Rectal smooth muscle tissue (tissue), 1 donor: ENCODE results near the gene CACNA1H.
"Not testable (repeated sequence)": the region's sequence is repeated elsewhere in the genome, so short reads cannot be mapped to it uniquely, and the experiment has no call there.

ENCODE experiments used
- H3K27ac ChIP-seq: one replicate; pipeline ENCODE4 v1.7.0; 2013; ENCODE audit warnings: low read depth, low read length, inconsistent platforms
- H3K27me3 ChIP-seq: one replicate; pipeline ENCODE4 v1.7.0; 2013; ENCODE audit warnings: low read length; ENCODE audit not compliant: control insufficient read depth, insufficient read depth
- H3K36me3 ChIP-seq: one replicate; pipeline ENCODE4 v1.7.0; 2013; ENCODE audit warnings: low read length; ENCODE audit not compliant: control insufficient read depth, insufficient read depth
- H3K4me1 ChIP-seq: one replicate; pipeline ENCODE4 v1.7.0; 2013; ENCODE audit warnings: low read length; ENCODE audit not compliant: control insufficient read depth, insufficient read depth
- H3K4me3 ChIP-seq: one replicate; pipeline ENCODE4 v1.7.0; 2013; ENCODE audit warnings: low read length
- H3K9ac ChIP-seq: one replicate; pipeline ENCODE4 v1.7.0; 2013; ENCODE audit warnings: low read length

The CACNA1H gene

GRCh38 chr16:1188432-1189189 is 35.7 kb downstream of the CACNA1H start:
- Histone ChIP-seq H3K9ac (no peak overlapping the region), H3K4me1 (peaks cover 27% of the 10 kb centered on the region), H3K36me3 (no peaks in the 10 kb centered on the region), H3K4me3 (no peak overlapping the region), H3K27me3 (no peaks in the 10 kb centered on the region), H3K27ac (no peak overlapping the region)

DNA sequence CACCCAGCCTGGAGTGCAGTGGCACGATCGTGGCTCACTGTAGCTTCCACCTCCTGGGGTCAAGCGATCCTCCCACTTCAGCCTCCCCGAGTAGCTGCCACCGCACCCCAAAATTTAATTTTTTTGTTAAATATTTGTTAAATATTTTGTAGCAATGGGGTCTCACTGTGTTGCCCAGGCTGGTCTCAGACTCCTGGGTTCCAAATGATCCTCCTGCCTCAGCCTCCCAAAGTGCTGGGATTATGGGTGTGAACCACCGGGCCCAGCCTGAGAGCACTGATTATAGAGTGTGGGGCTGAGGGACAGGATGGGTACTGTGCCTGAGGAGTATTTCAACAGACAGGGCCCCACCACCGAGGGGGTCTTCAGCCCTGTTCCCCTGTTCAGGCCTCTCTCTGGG is 36.5 kb downstream of the CACNA1H start:
- H3K9ac ChIP-seq: no peak overlapping the region
- no peaks in the 10 kb centered on the region for H3K36me3 ChIP-seq
- no peaks in the 10 kb centered on the region for H3K27me3 ChIP-seq
- no peak overlapping the region for H3K27ac ChIP-seq
- no peak overlapping the region for H3K4me3 ChIP-seq
- H3K4me1 ChIP-seq: peaks cover 24% of the 10 kb centered on the region

DNA sequence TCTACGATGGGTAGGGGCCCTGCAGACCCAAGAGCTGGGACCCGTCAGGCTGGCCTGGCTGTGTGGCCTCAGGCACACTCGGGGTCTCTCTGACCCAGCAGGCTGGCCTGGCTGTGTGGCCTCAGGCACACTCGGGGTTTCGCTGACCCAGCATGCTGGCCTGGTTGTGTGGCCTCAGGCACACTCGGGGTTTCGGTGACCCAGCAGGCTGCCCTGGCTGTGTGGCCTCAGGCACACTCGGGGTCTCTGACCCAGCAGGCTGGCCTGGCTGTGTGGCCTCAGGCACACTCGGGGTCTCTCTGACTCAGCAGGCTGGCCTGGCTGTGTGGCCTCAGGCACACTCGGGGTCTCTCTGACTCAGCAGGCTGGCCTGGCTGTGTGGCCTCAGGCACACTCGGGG is 37.9 kb downstream of the CACNA1H start:
- not testable (repeated sequence) for H3K27me3 ChIP-seq

GRCh38 chr16:1192384-1193073 is 39.6 kb downstream of the CACNA1H start:
- Histone ChIP-seq H3K27me3 (no peaks in the 10 kb centered on the region), H3K4me1 (peaks cover 21% of the 10 kb centered on the region), H3K27ac (peak overlapping the region; percentile 83), H3K4me3 (no peak overlapping the region), H3K9ac (no peak overlapping the region), H3K36me3 (no peaks in the 10 kb centered on the region)

More for the DNA sequence above, 37.9 kb downstream of the CACNA1H start:
- not testable (repeated sequence) for H3K27ac ChIP-seq, H3K9ac ChIP-seq, H3K36me3 ChIP-seq, H3K4me3 ChIP-seq
- peaks cover 21% of the 10 kb centered on the region for H3K4me1 ChIP-seq

DNA sequence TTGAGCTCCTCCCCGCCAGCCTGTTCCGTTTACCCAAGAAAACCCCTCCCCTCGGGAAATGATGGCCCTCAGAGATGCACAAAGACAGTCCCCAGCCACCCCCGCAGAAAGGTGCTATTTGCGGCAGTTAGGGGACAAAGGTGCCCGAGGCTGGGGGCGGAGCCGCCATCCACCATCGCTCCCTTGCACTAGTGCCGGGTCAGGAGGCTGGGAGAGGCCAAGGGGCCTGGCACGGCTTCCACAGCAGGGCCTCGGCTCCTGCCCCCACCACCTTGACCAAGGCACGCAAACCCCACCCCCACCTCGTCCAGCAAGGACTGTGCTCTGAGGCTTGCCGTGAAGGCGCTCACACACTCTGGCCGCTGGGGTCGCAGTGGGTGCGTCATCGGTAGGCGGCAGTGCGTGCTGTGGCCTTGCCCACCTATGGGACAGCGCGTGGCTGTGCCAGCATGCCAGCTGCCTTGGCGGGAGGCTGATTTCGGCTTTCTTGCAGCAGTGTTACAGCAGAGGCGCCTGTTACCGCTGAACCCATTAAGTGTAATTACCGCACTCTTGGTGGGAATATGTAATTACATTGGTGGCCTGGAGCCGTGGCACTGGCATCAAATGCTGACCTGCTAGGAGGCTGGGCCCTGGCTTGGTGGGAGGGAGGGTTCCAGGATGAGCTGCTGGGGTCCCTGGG is 40.4 kb downstream of the CACNA1H start:
- Histone ChIP-seq H3K27me3 (no peaks in the 10 kb centered on the region), H3K27ac (peak overlapping the region; percentile 83), H3K4me3 (no peak overlapping the region), H3K4me1 (peaks cover 21% of the 10 kb centered on the region), H3K9ac (no peak overlapping the region), H3K36me3 (no peaks in the 10 kb centered on the region)

- peaks cover 21% of the 10 kb centered on the region for H3K4me1 ChIP-seq
- H3K9ac ChIP-seq: no peak overlapping the region
- H3K27ac ChIP-seq: peak overlapping the region; percentile 83
- H3K36me3 ChIP-seq: no peaks in the 10 kb centered on the region
- H3K27me3 ChIP-seq: no peaks in the 10 kb centered on the region
- H3K4me3 ChIP-seq: no peak overlapping the region
These were observed 41.1 kb downstream of the CACNA1H start for GRCh38 chr16:1193825-1194581.

DNA sequence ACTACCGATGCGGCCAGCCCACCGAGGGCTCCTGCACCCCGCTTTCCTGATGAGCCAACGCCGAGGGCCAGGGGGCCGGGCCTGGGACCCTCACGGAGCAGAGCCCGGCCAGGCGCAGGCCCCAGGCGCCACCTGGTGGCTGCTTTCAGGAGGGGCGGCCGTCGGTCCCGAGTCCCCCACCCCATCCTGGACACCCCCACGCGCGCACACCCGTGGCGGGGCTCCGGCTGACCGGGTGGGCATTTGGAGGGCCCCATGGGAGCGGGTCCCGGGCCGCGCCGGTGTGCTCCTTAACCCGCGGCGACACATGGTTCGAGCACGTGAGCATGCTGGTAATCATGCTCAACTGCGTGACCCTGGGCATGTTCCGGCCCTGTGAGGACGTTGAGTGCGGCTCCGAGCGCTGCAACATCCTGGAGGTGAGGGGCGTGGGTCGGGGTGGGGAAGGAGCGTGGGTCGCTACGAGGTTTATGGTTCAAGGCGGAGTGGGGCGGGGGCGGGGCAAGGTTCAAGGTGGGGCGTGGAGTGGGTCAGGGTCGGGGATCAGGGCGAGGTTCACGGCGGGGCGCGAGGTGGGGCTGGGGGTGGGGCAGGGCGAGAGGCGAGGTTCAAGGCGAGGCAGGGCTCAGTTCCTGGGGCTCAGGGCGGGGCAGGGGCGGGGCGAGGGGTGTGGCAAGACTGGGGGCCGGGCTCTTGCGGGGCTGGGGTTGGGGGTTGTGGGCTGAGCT is 41.9 kb downstream of the CACNA1H start:
- H3K9ac ChIP-seq: no peak overlapping the region
- no peaks in the 10 kb centered on the region for H3K27me3 ChIP-seq
- peak overlapping the region; percentile 83 for H3K27ac ChIP-seq
- no peak overlapping the region for H3K4me3 ChIP-seq
- peaks cover 21% of the 10 kb centered on the region for H3K4me1 ChIP-seq
- H3K36me3 ChIP-seq: no peaks in the 10 kb centered on the region

DNA sequence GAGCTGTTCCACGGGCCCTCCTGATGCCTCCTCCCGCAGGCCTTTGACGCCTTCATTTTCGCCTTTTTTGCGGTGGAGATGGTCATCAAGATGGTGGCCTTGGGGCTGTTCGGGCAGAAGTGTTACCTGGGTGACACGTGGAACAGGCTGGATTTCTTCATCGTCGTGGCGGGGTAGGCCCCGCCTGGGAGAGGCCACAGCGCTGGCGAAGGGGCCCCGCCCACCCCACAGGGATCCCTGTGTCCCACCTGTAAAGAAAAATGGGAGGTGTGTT is 42.4 kb downstream of the CACNA1H start:
- Histone ChIP-seq H3K27ac (no peak overlapping the region), H3K4me1 (peaks cover 21% of the 10 kb centered on the region), H3K9ac (no peak overlapping the region)

DNA sequence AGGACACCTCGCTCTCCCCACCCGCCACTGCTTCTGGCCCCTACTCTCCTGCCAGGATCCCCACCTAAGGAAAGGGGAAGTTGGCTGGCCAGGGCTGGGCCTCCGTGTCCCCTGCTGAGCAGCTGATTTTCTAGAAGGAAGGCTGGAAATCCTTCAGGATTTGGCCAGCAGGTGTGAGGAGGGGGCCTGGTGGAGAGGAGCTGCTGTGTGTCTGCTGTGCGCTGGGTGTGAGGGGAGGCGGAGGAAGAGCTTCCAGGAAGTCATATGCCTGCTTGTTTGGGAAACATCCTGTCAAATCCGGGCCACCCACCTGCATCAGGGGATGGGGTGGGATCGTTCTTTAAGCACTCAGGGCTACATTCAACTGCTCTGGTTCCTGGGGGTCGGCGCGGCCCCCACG is 43.6 kb downstream of the CACNA1H start:
- H3K27me3 ChIP-seq: no peaks in the 10 kb centered on the region
- peaks cover 21% of the 10 kb centered on the region for H3K4me1 ChIP-seq
- no peak overlapping the region for H3K9ac ChIP-seq
- H3K27ac ChIP-seq: no peak overlapping the region
- H3K4me3 ChIP-seq: no peak overlapping the region
- no peaks in the 10 kb centered on the region for H3K36me3 ChIP-seq

More for the DNA sequence above, 42.4 kb downstream of the CACNA1H start:
- Histone ChIP-seq H3K36me3 (no peaks in the 10 kb centered on the region), H3K27me3 (no peaks in the 10 kb centered on the region), H3K4me3 (no peak overlapping the region)

GRCh38 chr16:1197237-1197866 is 44.4 kb downstream of the CACNA1H start:
- no peaks in the 10 kb centered on the region for H3K27me3 ChIP-seq
- H3K27ac ChIP-seq: no peak overlapping the region
- no peak overlapping the region for H3K9ac ChIP-seq
- peaks cover 15% of the 10 kb centered on the region for H3K4me1 ChIP-seq
- H3K36me3 ChIP-seq: no peaks in the 10 kb centered on the region
- no peak overlapping the region for H3K4me3 ChIP-seq

- H3K4me1 ChIP-seq: peaks cover 7% of the 10 kb centered on the region
- no peaks in the 10 kb centered on the region for H3K36me3 ChIP-seq
- H3K9ac ChIP-seq: no peak overlapping the region
- no peak overlapping the region for H3K27ac ChIP-seq
- H3K4me3 ChIP-seq: no peak overlapping the region
- no peaks in the 10 kb centered on the region for H3K27me3 ChIP-seq
These were observed 45.3 kb downstream of the CACNA1H start for GRCh38 chr16:1198194-1198593.
